ENCODE measurements around the gene SLC7A6OS. TPM values are rescaled to one million over a fixed set of nuclear protein-coding genes. Genes with fewer than 3 reads are reported as not detected.

The SLC7A6OS gene
- total RNA-seq, 2 experiments from 2014 or later = 20.9 to 22.6 TPM

GRCh38 chr16:68273459-68273858, 37.3 kb downstream of the SLC7A6OS start:
- CTCF ChIA-PET = interaction anchor here (0.8 to 7.2 kb wide), 4 partner anchors 11 to 55 kb away, joined by 4 to 64 read pairs (median 14); partner anchors contain the start of genes PRMT7, SLC7A6 and SLC7A6OS
- POLR2A ChIA-PET = interaction anchor here (1.0 kb wide), 2 partner anchors 10 to 37 kb away, joined by 5 to 7 read pairs; partner anchors contain the start of genes PRMT7, SLC7A6 and SLC7A6OS

GRCh38 chr16:68272507-68273209, 38.1 kb downstream of the SLC7A6OS start:
- POLR2A ChIA-PET = interaction anchor here (0.6 to 1.0 kb wide), 2 partner anchors 9 to 30 kb away, joined by 5 read pairs; partner anchors contain the start of gene SLC7A6
- CTCF ChIA-PET = interaction anchor here (0.8 to 7.2 kb wide), 5 partner anchors 10 to 56 kb away, joined by 4 to 64 read pairs (median 4); partner anchors contain the start of genes PRMT7, SLC7A6 and SLC7A6OS

GRCh38 chr16:68270353-68270752, 40.4 kb downstream of the SLC7A6OS start:
- CTCF ChIA-PET = interaction anchor here (1.1 to 7.2 kb wide), 3 partner anchors 7 to 40 kb away, joined by 3 to 64 read pairs (median 24); partner anchors contain the start of gene SLC7A6
- POLR2A ChIA-PET = interaction anchor here (0.9 kb wide), 1 partner anchor 14 kb away, joined by 3 read pairs; no protein-coding TSS in a partner anchor

GRCh38 chr16:68269793-68270192, 41.0 kb downstream of the SLC7A6OS start:
- ChIA-PET CTCF (interaction anchor here (0.7 to 1.1 kb wide), 3 partner anchors 17 to 40 kb away, joined by 3 to 5 read pairs (median 3); no protein-coding TSS in a partner anchor), POLR2A (no interaction called here)

- CTCF ChIA-PET = interaction anchor here (0.8 to 1.2 kb wide), 3 partner anchors 9 to 61 kb away, joined by 3 to 4 read pairs (median 3); no protein-coding TSS in a partner anchor
Observed at GRCh38 chr16:68267612-68268405, 42.9 kb downstream of the SLC7A6OS start.

GRCh38 chr16:68265078-68265920, 45.4 kb downstream of the SLC7A6OS start:
- ChIA-PET POLR2A (interaction anchor here (1.0 kb wide), 1 partner anchor 52 kb away, joined by 5 read pairs; no protein-coding TSS in a partner anchor), CTCF (interaction anchor here (2.6 to 8.9 kb wide), 3 partner anchors 24 to 63 kb away, joined by 18 to 160 read pairs (median 23); partner anchors contain the start of genes PRMT7 and SLC7A6OS)

More at GRCh38 chr16:68267612-68268405, 42.9 kb downstream of the SLC7A6OS start:
- POLR2A ChIA-PET = no interaction called here

- POLR2A ChIA-PET = interaction anchor here (0.6 to 2.1 kb wide), 16 partner anchors 9 to 179 kb away, joined by 3 to 21 read pairs (median 4); partner anchors contain the start of genes NFATC3, PLA2G15, PRMT7 and SLC7A6OS
- CTCF ChIA-PET = interaction anchor here (0.8 to 8.9 kb wide), 27 partner anchors 9 to 964 kb away, joined by 3 to 160 read pairs (median 6); partner anchors contain the start of genes ESRP2, PLA2G15, PRMT7 and SLC7A6OS
Observed at GRCh38 chr16:68264128-68265077, 46.3 kb downstream of the SLC7A6OS start, which contains the start of gene SLC7A6. SLC7A6 (plus strand) TSS chr16:68264526; CDS start chr16:68274727, 10,201 bp downstream.

- ChIA-PET CTCF (interaction anchor here (0.8 to 8.9 kb wide), 27 partner anchors 10 to 964 kb away, joined by 3 to 160 read pairs (median 6); partner anchors contain the start of genes ESRP2, PLA2G15, PRMT7 and SLC7A6OS), POLR2A (interaction anchor here (0.6 to 2.1 kb wide), 14 partner anchors 9 to 178 kb away, joined by 3 to 21 read pairs (median 4); partner anchors contain the start of genes NFATC3, PLA2G15, PRMT7 and SLC7A6OS)
Observed at GRCh38 chr16:68263559-68264127, 47.1 kb downstream of the SLC7A6OS start.

- CTCF ChIA-PET = interaction anchor here (1.2 to 8.9 kb wide), 5 partner anchors 27 to 251 kb away, joined by 3 to 160 read pairs (median 5); no protein-coding TSS in a partner anchor
- POLR2A ChIA-PET = no interaction called here
Observed at GRCh38 chr16:68259007-68259825, 51.5 kb downstream of the SLC7A6OS start.

GRCh38 chr16:68257906-68258800, 52.6 kb downstream of the SLC7A6OS start:
- POLR2A ChIA-PET = interaction anchor here (0.6 kb wide), 1 partner anchor 1192 kb away, joined by 3 read pairs; no protein-coding TSS in a partner anchor
- CTCF ChIA-PET = interaction anchor here (0.6 to 8.9 kb wide), 6 partner anchors 9 to 252 kb away, joined by 3 to 160 read pairs (median 4); no protein-coding TSS in a partner anchor

- ChIA-PET CTCF (interaction anchor here (0.6 to 8.9 kb wide), 5 partner anchors 9 to 253 kb away, joined by 3 to 160 read pairs (median 4); no protein-coding TSS in a partner anchor), POLR2A (interaction anchor here (0.6 kb wide), 1 partner anchor 1192 kb away, joined by 3 read pairs; no protein-coding TSS in a partner anchor)
Observed at GRCh38 chr16:68257251-68257905, 53.4 kb downstream of the SLC7A6OS start.

GRCh38 chr16:68255712-68256111, 55.0 kb downstream of the SLC7A6OS start:
- POLR2A ChIA-PET = no interaction called here
- CTCF ChIA-PET = interaction anchor here (1.2 kb wide), 1 partner anchor 73 kb away, joined by 4 read pairs; no protein-coding TSS in a partner anchor

GRCh38 chr16:68253721-68254120, 57.0 kb downstream of the SLC7A6OS start:
- ChIA-PET CTCF (interaction anchor here (0.8 kb wide), 1 partner anchor 8 kb away, joined by 3 read pairs; no protein-coding TSS in a partner anchor), POLR2A (no interaction called here)

- ChIA-PET POLR2A (interaction anchor here (0.9 kb wide), 1 partner anchor 12 kb away, joined by 3 read pairs; the partner anchor contains the start of gene SLC7A6), CTCF (interaction anchor here (0.6 to 2.2 kb wide), 4 partner anchors 9 to 77 kb away, joined by 3 to 8 read pairs (median 6); partner anchors contain the start of gene SLC7A6)
Observed at GRCh38 chr16:68252383-68252782, 58.4 kb downstream of the SLC7A6OS start.

Measured in activated CD8-positive, alpha-beta memory T cell treated with anti-CD3 and anti-CD28 coated beads for 36 hours (primary cell).